Activated CD4-positive, alpha-beta T cell treated with anti-CD3 and anti-CD28 coated beads for 4 hours (primary cell): ENCODE data around the gene GID8.

Experiments used
- DNase-seq, 2 donors: peaks; one replicate each; pipeline ENCODE4 v3.0.0-alpha.2; 2020

GID8 gene

GRCh38 chr20:62944746-62945145 is 6.8 kb downstream of the GID8 start:
- DNase-seq, result no peak

GRCh38 chr20:62945771-62946339 is 7.9 kb downstream of the GID8 start:
- DNase-seq, result no peak

- no peak for DNase-seq
Observed at GRCh38 chr20:62946918-62947317, 9.0 kb downstream of the GID8 start.

- DNase-seq, result no peak
Observed at GRCh38 chr20:62947532-62948300, 9.8 kb downstream of the GID8 start.

- DNase-seq, result no peak
Observed at GRCh38 chr20:62949153-62949821, 11.3 kb downstream of the GID8 start.

GRCh38 chr20:62949962-62950361 is 12.0 kb downstream of the GID8 start:
- no peak for DNase-seq

- no peak for DNase-seq
Observed at GRCh38 chr20:62950741-62951140, 12.8 kb downstream of the GID8 start.

- no peak for DNase-seq
Observed at GRCh38 chr20:62951143-62951895, 13.4 kb downstream of the GID8 start.

GRCh38 chr20:62951896-62952372 is 14.0 kb downstream of the GID8 start:
- no peak for DNase-seq

GRCh38 chr20:62952373-62952967 is 14.5 kb downstream of the GID8 start, which contains the start of gene SLC17A9:
SLC17A9 (plus strand) TSS chr20:62952709; CDS start chr20:62952831, 122 bp downstream.
- DNase-seq, result peak; percentile 14 to 26

- DNase-seq, result no peak
Observed at GRCh38 chr20:62952968-62953838, 15.3 kb downstream of the GID8 start.

- DNase-seq, result peak; percentile 22 to 52
Observed at GRCh38 chr20:62953839-62954703, 16.1 kb downstream of the GID8 start.

- no peak for DNase-seq
Observed at GRCh38 chr20:62955519-62956386, 17.8 kb downstream of the GID8 start.

GRCh38 chr20:62956387-62957135 is 18.6 kb downstream of the GID8 start:
- DNase-seq, result no peak

GRCh38 chr20:62957136-62958117 is 19.5 kb downstream of the GID8 start:
- no peak for DNase-seq

- no peak for DNase-seq
Observed at GRCh38 chr20:62958388-62959100, 20.6 kb downstream of the GID8 start.
